CD4-positive, alpha-beta T cell (primary cell): ENCODE data around the gene COL20A1. TPM values are rescaled to one million over a fixed set of nuclear protein-coding genes. Genes with fewer than 3 reads are reported as not detected.

Experiments
- ATAC-seq: fragments of 200-7000 bp; cut with Tn5 transposase; one replicate; pipeline ENCODE4 v1.10.0; 2022; ENCODE audit warnings: mild to moderate bottlenecking; ENCODE audit not compliant: poor library complexity
- CTCF ChIA-PET: fragments of 350-600 bp; sonication (Branson Sonifier 250); formaldehyde crosslinking; loops from one replicate; lab custom pipeline; 2021; ENCODE audit warnings: antibody characterized with exemption, inconsistent platforms; lab: Charles Lee
- POLR2A ChIA-PET: fragments of 350-600 bp; sonication (Branson Sonifier 250); formaldehyde crosslinking; loops from one replicate; lab custom pipeline; 2021; ENCODE audit warnings: antibody characterized with exemption, inconsistent platforms; lab: Charles Lee
- DNase-seq, 14 experiments: peaks; one replicate each; pipeline ENCODE4 v3.0.0-alpha.2; 2013 to 2020; ENCODE audit warnings: mixed read lengths in 2 of 14
- H3K27ac ChIP-seq, 2 donors: one replicate each; pipeline versions ENCODE4 v1.5.1 to v1.7.0; 2013; ENCODE audit warnings: low read length in 2 of 2, low read depth in 1 of 2, mild to moderate bottlenecking in 1 of 2
- H3K27me3 ChIP-seq, 2 experiments: 1 replicate in 1 of 2; 2 replicates in 1 of 2; pipeline versions ENCODE4 v1.6.1 to v1.7.0; 2013; ENCODE audit warnings: low read length in 2 of 2, control low read depth in 1 of 2, mild to moderate bottlenecking in 1 of 2, moderate library complexity in 1 of 2; ENCODE audit not compliant: insufficient read depth in 2 of 2, control insufficient read depth in 1 of 2
- H3K36me3 ChIP-seq: one replicate; pipeline ENCODE4 v1.6.1; 2013; ENCODE audit warnings: low read length, control low read depth; ENCODE audit not compliant: insufficient read depth
- H3K4me1 ChIP-seq: one replicate; pipeline ENCODE4 v1.6.1; 2013; ENCODE audit warnings: low read length, control low read depth; ENCODE audit not compliant: insufficient read depth
- H3K4me3 ChIP-seq: one replicate; pipeline ENCODE4 v1.5.1; 2013; ENCODE audit warnings: mild to moderate bottlenecking, low read length, moderate library complexity
- H3K9me3 ChIP-seq, 2 experiments: 1 replicate in 1 of 2; 2 replicates in 1 of 2; pipeline versions ENCODE4 v1.6.1 to v1.7.0; 2013; ENCODE audit warnings: low read length in 2 of 2, mild to moderate bottlenecking in 2 of 2, control low read depth in 1 of 2, moderate library complexity in 1 of 2; ENCODE audit not compliant: control insufficient read depth in 1 of 2, insufficient read depth in 1 of 2
- H3K27ac Mint-ChIP-seq: one replicate; pipeline ENCODE4 v1.8.0; 2020; ENCODE audit warnings: mixed read lengths
- H3K27me3 Mint-ChIP-seq: one replicate; pipeline ENCODE4 v1.8.0; 2021; ENCODE audit warnings: mixed read lengths
- H3K36me3 Mint-ChIP-seq: one replicate; pipeline ENCODE4 v1.8.0; 2021; ENCODE audit warnings: low read depth, mixed read lengths
- H3K4me1 Mint-ChIP-seq: one replicate; pipeline ENCODE4 v1.8.0; 2021; ENCODE audit warnings: low read depth, mixed read lengths
- H3K4me3 Mint-ChIP-seq: one replicate; pipeline ENCODE4 v1.8.0; 2020; ENCODE audit warnings: mild to moderate bottlenecking, mixed read lengths
- H3K9me3 Mint-ChIP-seq: one replicate; pipeline ENCODE4 v1.8.0; 2020; ENCODE audit warnings: mixed read lengths
- intact Hi-C, 2 experiments: fragments of 100-400 bp; cut with DNase I in 1 of 2; cut with micrococcal nuclease in 1 of 2; formaldehyde crosslinking; loops; one replicate each; pipeline versions ENCODE4 v1.15.1 to v1.9.0; 2023 to 2025; cut with DNase I, micrococcal nuclease
- total RNA-seq, 174 experiments: library from RNA in 2 of 174; stranded (reverse) in 2 of 174; gene quantifications; one replicate each; pipeline ENCODE4 v1.2.3 and lab custom pipeline; 2021 to 2026
- TF ChIP-seq, protein P1 (sequence below): fragments of 200-600 bp; IDR thresholded peaks from one replicate; pipeline ENCODE4 v1.8.0; 2022; ENCODE audit warnings: antibody characterized with exemption, mild to moderate bottlenecking

Gene COL20A1
- total RNA-seq, 2 experiments from 2014 or later, result 0.03 TPM; not detected in 1

DNA sequence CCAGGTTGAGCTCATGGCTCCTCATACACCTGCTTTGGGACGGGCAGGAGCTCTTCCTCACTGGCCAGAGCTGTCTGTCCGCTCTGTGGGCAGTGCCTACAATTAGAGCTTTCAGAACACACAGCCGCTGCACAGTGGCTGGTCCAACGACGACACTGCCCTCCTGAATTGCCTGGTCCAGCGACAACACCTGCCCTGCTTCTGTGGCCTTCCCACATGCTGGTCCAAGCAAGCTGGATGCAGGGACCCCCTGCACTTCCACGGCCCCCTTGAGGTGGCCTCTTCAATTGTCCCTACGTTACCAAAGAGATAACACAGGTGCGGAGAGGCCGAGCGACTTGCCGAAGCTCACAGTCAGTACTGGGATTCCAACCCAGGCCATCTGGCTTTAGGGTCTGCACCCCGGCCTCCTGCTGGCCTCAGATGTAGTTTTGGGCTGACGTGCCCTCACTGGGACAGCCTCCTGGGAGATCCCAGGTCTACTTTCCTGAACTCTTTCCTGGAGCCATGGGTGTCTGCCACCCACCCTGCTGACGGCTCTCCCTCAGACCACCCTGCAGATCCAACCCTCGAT lies 69.5 kb downstream of the COL20A1 start:
- no peaks in the 10 kb centered on the region for H3K36me3 Mint-ChIP-seq
- TF ChIP-seq, protein P1, sequence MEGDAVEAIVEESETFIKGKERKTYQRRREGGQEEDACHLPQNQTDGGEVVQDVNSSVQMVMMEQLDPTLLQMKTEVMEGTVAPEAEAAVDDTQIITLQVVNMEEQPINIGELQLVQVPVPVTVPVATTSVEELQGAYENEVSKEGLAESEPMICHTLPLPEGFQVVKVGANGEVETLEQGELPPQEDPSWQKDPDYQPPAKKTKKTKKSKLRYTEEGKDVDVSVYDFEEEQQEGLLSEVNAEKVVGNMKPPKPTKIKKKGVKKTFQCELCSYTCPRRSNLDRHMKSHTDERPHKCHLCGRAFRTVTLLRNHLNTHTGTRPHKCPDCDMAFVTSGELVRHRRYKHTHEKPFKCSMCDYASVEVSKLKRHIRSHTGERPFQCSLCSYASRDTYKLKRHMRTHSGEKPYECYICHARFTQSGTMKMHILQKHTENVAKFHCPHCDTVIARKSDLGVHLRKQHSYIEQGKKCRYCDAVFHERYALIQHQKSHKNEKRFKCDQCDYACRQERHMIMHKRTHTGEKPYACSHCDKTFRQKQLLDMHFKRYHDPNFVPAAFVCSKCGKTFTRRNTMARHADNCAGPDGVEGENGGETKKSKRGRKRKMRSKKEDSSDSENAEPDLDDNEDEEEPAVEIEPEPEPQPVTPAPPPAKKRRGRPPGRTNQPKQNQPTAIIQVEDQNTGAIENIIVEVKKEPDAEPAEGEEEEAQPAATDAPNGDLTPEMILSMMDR, result no peak
- ChIA-PET CTCF (no interaction called here), POLR2A (no interaction called here)
- no peak overlapping the region for H3K27ac Mint-ChIP-seq
- H3K4me1 Mint-ChIP-seq, result no peaks in the 10 kb centered on the region
- Histone ChIP-seq H3K4me3 (no peak overlapping the region), H3K4me1 (peaks cover 6% of the 10 kb centered on the region), H3K27me3 (peaks cover 35 to 45% of the 10 kb centered on the region in 2 experiments), H3K27ac (no peak overlapping the region), H3K9me3 (peaks cover 0 to 40% of the 10 kb centered on the region in 2 experiments), H3K36me3 (no peaks in the 10 kb centered on the region)
- intact Hi-C loops, result no loop called here
- DNase-seq (no peak), ATAC-seq (no peak)
- H3K27me3 Mint-ChIP-seq, result peaks cover 27% of the 10 kb centered on the region
- H3K9me3 Mint-ChIP-seq, result no peaks in the 10 kb centered on the region
- no peak overlapping the region for H3K4me3 Mint-ChIP-seq

DNA sequence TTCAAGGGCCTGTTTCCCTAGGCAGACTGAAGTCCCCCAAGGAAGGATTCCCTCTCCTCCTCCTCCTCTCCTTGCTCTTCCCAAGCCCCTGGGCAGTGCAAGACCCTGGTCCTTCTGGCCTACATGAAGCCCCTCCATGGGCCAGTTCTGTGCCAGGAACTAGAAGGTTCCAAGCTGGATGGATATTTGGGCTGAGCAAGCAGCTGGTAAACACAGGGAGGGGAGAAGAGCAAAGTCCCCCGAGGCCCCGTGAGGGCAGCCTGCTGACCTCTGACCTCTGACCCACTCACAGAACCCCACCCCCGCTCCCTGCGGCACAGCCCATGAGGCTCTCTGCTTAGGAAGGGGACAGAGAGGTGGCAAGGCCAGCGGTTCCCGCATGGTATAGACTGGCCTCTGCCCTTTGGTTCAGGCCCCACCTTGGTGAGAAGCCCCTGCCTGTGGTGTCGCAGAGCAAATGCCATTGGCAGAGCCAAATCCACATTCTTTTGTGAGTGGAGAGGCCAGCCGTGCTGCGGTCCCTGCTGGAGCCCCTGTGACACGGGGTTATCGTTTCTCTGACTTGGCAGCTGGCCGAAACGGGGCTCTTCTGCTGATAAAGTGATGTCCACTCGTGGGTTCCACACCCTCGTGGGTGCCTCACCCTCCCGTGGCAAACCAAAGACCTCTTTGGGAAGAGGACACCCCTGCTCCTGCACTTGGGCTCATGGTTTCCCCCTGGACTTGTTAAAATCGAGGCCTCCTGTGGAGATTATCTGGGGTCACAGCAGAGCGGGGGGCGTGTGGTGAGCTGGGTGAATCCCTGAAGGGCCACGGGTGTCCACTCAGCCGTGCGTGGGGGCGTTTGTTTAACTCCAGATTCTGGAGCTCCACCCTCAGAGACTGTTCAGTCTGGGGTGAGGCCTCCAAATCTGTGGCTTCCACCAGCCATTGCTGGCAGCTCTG lies 70.3 kb downstream of the COL20A1 start:
- no peaks in the 10 kb centered on the region for H3K36me3 Mint-ChIP-seq
- no peak overlapping the region for H3K27ac Mint-ChIP-seq
- Histone ChIP-seq H3K27ac (no peak overlapping the region), H3K4me1 (peaks cover 6% of the 10 kb centered on the region), H3K4me3 (no peak overlapping the region), H3K9me3 (peaks cover 0 to 32% of the 10 kb centered on the region in 2 experiments), H3K36me3 (no peaks in the 10 kb centered on the region), H3K27me3 (peaks cover 35 to 44% of the 10 kb centered on the region in 2 experiments)
- CTCF ChIA-PET, result no interaction called here
- intact Hi-C loops, result no loop called here
- POLR2A ChIA-PET, result no interaction called here
- TF ChIP-seq, protein P1, result no peak
- no peak overlapping the region for H3K4me3 Mint-ChIP-seq
- DNase-seq, result no peak
- ATAC-seq, result no peak
- H3K27me3 Mint-ChIP-seq, result peaks cover 27% of the 10 kb centered on the region
- no peaks in the 10 kb centered on the region for H3K9me3 Mint-ChIP-seq
- no peaks in the 10 kb centered on the region for H3K4me1 Mint-ChIP-seq

DNA sequence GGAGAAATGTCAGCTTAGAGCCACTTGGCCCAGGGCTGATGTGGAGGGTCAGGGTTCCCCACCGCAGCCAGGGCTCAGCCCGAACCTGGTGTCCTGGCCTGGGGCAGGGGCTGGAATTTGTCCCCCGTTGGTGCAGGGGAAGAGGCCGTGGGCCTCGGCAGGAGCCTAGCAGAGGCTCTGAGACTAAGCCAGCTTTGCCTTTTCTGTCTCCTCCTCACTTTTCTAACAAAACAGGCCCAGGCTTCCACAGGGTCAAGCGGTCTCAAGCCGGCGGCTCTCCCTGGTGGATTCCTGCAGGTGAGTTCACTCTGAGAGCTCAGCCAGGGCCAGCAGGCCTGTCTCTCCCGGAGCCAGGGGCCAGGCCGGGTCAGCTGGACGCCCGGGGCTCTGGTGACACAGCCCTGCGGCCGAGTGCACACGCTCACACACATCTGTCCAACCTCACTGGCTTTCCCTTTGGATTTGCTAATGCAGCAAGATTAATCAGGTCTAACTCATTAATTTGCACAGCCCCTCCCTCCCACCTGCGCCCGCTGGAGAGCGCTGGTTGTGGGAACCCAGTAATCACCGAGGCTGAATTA lies 71.1 kb downstream of the COL20A1 start:
- Histone ChIP-seq H3K27ac (no peak overlapping the region), H3K4me1 (peaks cover 6% of the 10 kb centered on the region), H3K4me3 (no peak overlapping the region), H3K36me3 (no peaks in the 10 kb centered on the region), H3K9me3 (peaks cover 0 to 27% of the 10 kb centered on the region in 2 experiments), H3K27me3 (peaks cover 35 to 38% of the 10 kb centered on the region in 2 experiments)
- Mint-ChIP-seq H3K4me1 (no peaks in the 10 kb centered on the region), H3K9me3 (no peaks in the 10 kb centered on the region), H3K27me3 (peaks cover 27% of the 10 kb centered on the region), H3K27ac (no peak overlapping the region), H3K36me3 (no peaks in the 10 kb centered on the region), H3K4me3 (no peak overlapping the region)
- DNase-seq, result no peak
- intact Hi-C loops, result no loop called here
- ATAC-seq, result no peak
- ChIA-PET POLR2A (no interaction called here), CTCF (no interaction called here)
- TF ChIP-seq, protein P1, result no peak
